ENCODE results near the gene MPZL2.
"Not testable (repeated sequence)": the region's sequence is repeated elsewhere in the genome, so short reads cannot be mapped to it uniquely, and the experiment has no call there.

MPZL2 gene

DNA sequence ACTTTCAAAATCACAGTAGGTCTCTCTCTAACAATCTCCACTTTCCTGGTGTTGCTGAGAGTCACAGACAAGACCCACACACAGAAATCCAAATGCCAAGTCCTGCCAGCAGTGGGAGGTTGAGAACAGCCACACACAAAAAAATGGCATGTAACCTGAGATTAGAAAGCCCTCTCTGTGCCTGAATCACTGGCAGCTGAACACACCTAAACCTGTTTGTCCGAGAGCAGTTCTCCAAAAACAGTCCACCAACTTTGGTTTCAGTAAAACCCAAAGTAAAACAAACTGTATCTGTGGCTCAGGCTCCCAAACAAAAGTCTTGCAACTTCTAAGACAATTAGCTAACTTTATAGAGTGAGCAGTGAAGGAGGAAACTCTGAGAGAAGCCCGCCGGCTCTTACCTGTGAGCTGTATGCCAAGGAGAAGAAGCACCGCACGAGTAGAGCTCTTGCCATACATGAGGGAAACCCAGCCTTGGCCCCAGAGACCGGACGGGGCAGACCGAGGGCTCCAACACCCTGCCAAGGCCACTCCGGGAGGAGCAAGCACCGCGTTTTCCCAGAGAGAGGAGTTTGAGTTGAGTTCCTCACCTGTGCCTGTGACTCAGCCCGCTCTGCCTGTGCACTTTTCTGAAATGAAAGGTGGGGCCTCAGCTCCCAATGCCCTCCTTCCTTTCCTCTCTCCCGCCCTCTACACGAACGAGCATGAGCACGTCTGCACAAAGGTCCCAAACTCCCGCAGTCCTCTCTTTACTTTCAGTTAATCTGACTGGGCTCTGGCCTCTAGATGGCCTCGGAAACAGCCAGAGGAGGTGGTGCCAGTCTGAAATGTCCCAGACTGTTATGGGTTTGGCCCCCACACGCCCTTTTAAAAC lies at the start of gene MPZL2:
TSS of gene MPZL2 (minus strand) at position 603 of the 874 bp plus-strand sequence. CDS start at position 459, 144 bp downstream.
- DNase-seq (ENCODE audit: low read depth, low spot score) = no peak

DNA sequence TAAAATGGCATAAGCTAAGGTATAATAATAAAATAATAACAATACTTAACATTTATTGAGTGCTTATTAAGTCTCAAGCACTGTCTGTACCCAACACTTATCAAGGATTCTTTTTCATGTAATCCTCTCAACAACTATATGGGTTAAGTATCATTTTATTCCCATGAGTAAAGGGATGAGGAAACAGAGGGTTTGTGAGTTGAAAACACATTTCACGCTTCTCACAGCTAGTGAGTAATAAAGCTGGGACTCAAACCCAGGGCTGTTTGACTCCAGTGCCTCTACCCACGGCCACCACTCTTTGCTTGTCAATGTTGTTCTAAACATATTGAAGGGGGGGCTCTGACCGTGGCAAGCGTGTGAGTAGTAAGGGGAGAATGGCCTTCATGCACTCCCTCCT lies 49.1 kb upstream of the MPZL2 start:
- DNase-seq (ENCODE audit: low read depth, low spot score) = no peak

DNA sequence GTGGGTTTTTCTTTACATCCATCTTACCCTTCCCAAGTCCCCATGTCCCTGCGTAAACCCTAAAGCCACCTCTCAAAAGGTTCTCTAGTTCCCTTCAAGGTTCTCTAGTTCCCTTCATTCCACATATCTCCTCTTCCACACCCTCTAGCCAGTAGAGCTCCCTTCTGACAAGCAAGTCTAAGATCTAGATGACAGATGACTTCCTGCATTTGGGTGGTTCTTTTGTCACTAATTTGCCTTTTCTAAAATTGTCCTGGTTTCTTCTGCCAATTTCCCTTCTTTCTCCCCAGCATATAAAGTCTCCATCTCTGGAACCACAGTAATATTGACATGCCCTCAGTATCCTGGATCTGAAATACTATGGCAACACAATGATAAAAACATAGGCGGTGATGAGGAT lies 48.2 kb upstream of the MPZL2 start:
- DNase-seq (ENCODE audit: low read depth, low spot score) = no peak

DNA sequence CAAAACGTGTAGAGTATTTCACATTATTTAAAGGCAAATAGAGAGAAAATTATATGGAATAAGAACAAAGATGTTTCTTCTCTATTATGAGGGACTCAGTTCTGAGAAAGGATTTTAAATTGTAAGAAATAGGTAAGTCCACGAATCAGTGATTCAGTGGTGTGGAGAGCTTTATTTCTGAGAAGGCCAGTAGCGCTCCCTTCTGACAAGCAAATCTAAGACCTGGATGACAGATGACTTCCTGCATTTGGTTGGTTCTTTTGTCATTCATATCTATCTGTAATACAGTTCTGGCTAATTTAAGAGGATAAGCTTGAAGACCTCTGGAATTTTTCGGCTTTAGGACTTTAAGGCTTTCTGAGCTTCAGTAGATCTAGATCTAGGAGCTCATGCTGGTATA lies 47.4 kb upstream of the MPZL2 start:
- no peak for DNase-seq (ENCODE audit: low read depth, low spot score)

DNA sequence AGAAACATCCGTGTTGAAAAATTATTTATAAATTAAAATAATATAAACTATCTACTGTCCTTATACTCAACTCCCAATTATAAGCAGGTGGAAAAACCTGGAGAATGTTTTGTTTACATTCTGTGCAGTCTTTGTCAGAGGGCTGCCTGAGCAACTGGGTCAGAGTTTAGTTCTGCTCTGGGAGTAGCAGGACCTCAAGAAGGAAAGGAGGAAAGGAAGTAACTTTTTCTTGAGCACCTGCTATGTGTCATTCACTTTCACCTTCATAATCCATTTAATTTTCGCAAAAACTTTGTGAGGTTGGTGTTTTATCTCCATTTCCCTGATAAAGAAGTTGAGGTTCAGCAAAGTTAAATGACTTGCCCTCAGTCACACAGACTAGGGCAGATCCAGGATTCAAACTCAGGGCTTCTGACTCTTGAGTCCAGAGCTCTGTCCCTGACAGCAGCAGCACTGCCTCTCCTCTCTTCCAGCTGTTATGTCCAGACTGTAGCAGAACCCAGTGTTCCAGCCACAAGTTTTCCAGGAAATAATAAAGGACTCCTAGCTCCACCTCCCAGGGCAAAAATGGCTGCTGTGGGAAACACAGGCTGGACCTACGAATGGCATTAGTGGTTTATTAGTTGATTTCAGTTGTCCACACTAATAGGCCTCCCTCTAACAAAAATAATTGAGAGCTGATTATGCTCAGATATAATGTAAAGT lies 46.8 kb upstream of the MPZL2 start:
- DNase-seq (ENCODE audit: low read depth, low spot score) = no peak

DNA sequence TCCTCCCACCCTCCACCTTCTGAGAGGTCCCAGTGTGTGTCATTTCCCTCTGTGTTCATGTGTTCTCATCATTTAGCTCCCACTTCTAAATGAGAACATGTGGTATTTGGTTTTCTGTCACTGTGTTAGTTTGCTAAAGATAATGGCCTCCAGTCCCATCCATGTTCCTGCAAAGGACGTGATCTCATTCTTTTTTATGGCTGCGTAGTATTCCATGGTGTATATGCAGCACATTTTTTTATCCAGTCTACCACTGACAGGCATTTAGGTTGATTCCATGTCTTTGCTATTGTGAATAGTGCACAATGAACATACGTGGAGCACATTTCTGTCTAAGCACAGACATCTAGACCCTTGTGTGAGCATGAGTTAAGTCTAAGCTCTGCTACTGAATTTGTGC lies 46.2 kb upstream of the MPZL2 start:
- DNase-seq (ENCODE audit: low read depth, low spot score) = no peak

DNA sequence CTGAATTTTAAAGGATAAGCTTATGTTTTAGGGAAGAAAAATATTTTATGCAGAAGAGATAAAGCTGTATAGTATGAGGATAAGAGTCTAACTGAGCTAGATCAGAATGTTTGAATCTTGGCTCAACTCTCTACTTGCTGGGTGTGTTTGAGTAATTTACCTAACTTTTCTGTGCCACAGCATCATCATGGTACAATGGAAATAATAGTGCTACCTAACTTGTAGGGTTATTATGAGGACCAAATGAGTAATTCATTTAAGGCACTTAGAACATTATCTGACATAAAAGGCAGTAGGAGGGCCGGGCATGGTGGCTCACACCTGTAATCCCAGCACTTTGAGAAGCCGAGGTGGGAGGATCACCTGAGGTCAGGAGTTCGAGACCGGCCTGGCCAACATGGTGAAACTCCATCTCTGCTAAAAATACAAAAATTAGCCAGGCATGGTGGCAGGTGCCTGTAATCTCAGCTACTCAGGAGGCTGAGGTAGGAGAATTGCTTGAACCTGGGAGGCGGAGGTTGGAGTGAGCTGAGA lies 45.0 kb upstream of the MPZL2 start:
- DNase-seq (ENCODE audit: low read depth, low spot score) = not testable (repeated sequence)

DNA sequence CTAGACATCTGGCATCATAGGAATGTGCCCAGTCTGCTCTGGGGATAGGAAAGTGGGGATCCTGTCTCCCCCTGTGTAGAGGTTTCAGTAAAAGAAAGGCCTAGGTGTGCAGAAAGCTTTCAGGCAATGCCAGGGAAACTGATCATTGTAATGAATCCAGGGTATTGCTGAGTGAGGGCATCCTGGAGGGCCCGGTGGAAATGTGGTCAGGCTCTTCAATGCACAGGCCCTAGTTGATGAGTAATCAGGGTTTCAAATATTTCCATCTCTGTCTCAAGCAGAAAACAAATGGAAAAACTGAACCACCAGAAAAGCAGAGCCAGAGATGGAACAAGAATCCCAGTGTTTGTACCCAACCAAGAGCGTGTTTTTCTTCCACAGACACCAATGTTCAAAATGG lies 42.5 kb upstream of the MPZL2 start:
- no peak for DNase-seq (ENCODE audit: low read depth, low spot score)

DNA sequence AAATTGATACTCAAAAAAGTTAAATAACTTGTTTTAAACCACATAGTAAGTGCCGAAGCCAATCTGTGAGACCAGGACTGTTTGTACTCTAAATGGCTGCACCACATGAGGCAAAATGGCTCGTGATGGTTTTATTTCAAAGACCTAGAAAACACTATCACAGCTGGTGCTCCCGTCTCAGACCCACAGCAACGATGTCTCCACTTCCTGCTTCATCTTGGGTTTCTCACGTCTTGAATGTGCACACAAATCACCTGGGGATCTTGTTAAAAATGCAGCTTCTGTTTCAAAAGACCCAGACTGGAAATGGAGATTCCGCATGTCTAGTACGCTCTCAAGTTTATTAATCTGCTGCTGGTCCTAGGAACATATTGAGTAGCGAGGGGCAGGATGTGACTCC lies 41.6 kb upstream of the MPZL2 start:
- no peak for DNase-seq (ENCODE audit: low read depth, low spot score)

DNA sequence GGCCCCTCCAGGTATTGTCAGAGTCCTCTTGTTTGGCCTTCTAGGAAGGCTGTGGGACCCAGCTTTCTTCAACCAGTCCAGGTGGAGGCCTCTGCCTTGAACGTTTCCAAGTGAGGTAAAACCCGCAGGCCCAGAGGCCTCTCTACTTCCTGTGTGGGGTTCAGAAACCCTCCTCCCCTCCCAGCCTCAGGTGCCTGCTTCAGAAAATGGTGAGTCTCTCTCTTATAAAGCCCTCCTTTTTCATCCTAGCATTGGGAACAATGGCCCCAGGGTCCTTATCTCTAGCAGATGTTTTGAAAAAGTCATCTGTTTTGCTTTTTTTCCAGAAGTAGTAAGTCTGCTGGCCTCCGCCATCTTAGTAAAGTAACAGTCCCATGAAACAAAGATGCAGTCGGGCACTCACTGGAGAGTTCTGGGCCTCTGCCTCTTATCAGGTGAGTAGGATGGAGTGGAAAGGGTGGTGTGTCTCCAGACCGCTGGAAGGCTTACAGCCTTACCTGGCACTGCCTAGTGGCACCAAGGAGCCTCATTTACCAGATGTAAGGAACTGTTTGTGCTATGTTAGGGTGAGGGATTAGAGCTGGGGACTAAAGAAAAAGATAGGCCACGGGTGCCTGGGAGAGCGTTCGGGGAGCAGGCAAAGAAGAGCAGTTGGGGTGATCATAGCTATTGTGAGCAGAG lies 40.6 kb upstream of the MPZL2 start, which contains the start of gene CD3E:
TSS of gene CD3E (plus strand) at position 163 of the 681 bp plus-strand sequence. CDS start at position 386, 223 bp downstream.
- DNase-seq (ENCODE audit: low read depth, low spot score) = no peak

DNA sequence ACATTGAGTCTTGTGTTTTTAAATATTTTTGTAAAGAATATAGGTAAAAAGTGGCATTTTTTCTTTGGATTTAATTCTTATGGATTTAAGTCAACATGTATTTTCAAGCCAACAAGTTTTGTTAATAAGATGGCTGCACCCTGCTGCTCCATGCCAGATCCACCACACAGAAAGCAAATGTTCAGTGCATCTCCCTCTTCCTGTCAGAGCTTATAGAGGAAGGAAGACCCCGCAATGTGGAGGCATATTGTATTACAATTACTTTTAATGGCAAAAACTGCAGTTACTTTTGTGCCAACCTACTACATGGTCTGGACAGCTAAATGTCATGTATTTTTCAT lies 40.1 kb upstream of the MPZL2 start:
- DNase-seq (ENCODE audit: low read depth, low spot score) = no peak

DNA sequence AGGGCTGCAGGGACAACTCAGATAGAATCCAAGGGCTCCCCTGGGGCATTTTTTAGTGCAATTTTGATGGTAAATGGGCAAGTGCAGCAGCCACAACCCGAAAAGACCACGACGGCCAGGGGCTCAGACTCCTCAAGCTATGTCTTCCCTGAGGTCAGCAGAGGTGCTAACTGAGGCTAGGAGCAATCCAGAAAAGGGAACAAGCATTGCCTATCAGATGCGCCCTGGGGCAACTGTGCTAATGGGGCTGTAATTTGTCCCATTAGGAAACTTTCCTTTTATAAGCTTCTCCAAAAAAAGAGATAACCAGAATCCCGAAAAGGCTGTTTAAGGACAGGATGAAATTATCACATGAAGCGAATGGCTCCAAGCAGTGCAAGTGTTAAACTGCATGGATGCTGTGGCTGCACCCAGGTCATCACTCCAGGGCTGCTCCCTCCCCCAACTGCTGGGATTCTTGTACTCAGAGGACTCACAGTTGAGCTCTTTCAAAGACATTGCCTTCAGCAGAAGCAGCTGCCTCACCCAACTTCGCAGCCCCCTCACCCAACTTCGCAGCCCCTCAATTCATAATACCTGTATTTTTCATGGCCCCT lies 37.6 kb upstream of the MPZL2 start:
- no peak for DNase-seq (ENCODE audit: low read depth, low spot score)

DNA sequence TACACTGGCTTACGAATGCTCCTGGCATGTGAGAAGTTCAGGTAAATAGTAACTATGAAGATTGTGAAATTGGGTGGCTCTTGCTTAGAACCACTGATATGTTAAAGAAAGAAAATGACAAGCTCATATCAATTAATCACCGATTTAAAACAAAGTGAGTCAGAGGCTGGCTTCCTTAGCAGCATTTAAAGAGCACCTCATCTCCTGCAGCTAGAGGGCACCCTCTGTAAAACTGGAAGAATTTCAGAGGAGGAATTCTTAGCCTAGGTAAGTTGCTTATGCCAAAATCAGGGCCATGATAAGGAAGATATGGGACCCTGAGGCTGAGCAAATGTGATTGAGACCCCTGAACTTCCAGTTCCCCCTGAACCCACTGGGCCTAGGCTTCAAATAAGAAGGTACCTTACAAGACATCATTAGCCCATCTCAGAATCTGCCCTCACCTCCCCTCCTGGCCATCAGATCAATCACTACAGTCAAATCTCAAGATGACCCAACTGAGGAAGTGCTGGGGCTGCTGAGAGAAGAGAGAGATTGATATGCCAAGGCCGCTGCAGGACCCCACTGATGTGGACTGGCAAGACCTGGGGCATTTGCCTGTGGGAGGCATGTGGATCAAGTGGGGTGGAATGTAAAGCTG lies 31.8 kb upstream of the MPZL2 start:
- DNase-seq (ENCODE audit: low read depth, low spot score) = no peak

DNA sequence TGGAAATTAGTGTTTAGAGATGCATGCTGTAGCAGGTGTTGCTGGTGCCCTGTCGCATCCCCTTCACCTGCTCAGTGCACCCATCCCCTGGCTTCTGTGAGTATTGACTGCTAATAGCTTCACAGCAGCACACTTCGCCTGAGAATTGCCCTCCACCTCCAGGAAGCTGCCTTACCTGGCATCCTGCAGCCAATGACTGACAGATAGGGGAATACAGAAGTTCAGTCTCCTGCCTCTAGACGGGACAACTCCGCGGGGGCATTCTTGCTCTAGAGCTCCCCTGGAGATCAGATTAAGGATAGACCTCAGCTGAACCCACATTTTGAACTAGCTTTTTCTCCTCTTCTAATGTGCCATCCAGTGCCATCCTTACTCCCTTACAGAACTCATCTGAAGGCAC lies 31.1 kb upstream of the MPZL2 start:
- DNase-seq (ENCODE audit: low read depth, low spot score) = no peak

DNA sequence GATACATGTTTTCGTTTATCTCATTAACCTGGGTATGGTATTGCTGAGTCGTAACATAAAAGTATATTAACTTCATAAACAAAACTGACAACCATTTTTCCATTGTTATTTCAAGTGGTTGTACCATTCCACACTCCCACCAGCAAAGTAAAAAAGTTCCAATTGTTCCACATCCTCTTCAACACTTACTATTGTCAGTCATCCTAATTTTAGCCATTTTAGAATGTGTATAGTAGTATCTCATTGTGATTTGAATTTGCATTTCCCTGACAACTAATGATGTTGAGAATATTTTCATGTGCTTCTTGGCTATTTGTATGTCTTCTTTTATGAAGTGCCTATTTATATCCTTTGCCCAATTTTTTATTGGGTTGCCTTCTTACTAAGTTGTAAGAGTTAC lies 30.0 kb upstream of the MPZL2 start:
- DNase-seq (ENCODE audit: low read depth, low spot score) = no peak

DNA sequence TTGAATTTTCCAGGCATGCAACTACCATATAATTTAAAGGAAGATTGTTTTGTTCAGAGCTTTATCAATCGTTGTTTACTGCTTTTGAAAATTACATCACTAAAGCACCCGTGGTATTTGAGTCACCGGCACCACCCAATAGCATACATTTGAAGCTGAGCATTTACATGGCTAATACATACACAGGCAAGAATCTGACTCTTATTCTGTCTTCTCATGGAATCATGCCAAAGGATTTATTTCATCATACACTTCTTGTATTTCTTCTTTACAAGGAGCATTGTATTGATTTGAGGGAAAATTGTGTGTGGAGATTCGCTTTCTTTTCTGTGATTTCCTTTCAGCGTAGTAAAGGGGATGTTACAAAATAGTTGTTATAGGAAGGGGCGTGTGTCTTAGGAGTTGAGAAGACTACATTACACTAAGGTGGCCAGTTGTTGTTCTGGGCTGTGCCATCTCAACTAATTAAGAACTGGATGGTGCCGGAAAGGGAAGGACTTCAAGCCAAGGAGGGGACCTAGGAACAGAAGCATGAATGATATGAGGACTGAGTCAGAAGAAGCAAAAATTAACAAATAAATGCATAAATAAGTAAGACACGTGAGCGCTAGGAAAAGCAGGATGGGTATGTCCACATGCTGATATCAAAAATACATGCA lies 27.5 kb upstream of the MPZL2 start:
- no peak for DNase-seq (ENCODE audit: low read depth, low spot score)

DNA sequence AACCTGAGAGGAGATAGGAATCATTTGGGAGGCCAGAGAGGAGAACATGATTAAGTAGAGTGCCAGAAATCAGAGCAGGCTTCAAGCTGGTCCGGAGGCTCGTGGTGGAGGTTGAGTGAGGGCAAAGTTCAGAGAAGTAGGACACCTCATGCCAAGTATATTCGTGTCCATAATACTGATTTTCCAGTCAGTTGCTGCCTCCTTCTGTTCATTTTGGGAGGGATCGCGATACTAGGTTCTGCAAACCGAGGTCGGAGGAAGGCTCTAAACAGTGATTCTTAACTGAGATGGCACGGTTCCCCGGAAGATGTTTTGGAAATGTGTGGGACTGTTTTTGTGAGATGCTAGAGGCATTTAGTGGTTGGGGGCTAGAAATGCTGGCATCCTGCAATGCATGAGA lies 26.8 kb upstream of the MPZL2 start:
- DNase-seq (ENCODE audit: low read depth, low spot score) = no peak

DNA sequence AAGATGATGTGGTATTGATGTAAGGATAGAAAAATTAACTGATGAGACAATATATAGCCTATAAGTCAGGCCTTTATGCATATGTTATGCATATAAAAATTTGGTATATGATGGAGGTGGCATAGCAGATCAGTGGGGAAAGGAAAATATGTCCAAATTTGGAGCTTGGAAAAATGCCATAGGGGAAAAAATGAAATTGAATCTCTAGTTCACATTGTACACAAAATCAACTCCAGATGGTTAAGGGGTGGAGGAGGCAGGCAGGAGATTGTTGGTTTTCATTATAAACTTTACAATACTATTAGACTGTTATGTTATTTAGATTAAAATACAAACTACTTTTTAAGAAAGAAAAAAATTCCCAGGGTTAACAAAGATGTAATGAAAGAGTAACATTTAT lies 25.3 kb upstream of the MPZL2 start:
- DNase-seq (ENCODE audit: low read depth, low spot score) = no peak

DNA sequence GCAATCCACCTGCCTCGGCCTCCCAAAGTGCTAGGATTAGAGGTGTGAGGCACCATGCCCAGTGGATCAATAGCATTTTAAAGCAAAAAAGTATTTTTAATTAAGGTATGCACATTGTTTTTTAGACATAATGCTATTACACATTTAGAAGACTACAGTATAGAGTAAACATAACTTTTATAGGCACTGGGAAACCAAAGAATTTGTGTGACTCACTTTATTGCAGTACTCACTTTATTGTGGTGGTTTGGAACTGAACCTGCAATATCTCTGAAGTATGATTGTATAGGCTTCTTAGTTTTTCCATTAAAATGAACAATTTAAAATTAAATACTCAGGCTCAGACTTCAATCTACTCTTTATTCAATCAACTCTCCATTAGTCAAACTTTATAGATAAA lies 22.9 kb upstream of the MPZL2 start:
- DNase-seq (ENCODE audit: low read depth, low spot score) = no peak

DNA sequence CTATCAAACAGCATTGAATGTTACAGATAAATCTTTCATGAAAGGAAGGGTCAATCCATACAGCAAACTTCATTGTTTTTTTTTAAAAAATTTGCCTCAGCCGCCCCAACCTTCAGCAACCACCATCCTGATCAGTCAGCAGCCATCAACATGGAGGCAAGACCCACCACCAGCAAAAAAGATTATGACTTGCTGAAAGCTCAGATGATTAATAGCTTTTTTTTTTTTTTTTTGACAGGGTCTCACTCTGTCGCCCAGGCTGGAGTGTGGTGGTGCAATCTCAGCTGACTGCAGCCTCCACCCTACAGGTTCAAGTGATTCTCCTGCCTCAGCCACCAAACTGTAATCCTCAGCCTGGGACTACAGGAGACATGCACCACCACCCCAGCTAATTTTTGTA lies 22.4 kb upstream of the MPZL2 start:
- no peak for DNase-seq (ENCODE audit: low read depth, low spot score)
